22Rv1 (cell line): ENCODE data around the gene ZNF214.

ENCODE experiments used
- CTCF ChIP-seq: fragments of 450-650 bp; IDR thresholded peaks from 2 replicates; pipeline ENCODE4 v1.5.1; 2017; ENCODE audit warnings: mild to moderate bottlenecking
- ZFX ChIP-seq: fragments of 450-650 bp; IDR thresholded peaks from 2 replicates; pipeline ENCODE4 v1.6.1; 2017; ENCODE audit warnings: antibody characterized with exemption, borderline replicate concordance

- TF ChIP-seq CTCF (no peak), ZFX (no peak)
Observed at GRCh38 chr11:7016011-7016410, 4.1 kb downstream of the ZNF214 start.
